Motor neuron (in vitro differentiated cells): Measurements from ENCODE around the gene VDR. TPM values are rescaled to one million over a fixed set of nuclear protein-coding genes. Genes with fewer than 3 reads are reported as not detected.
"Not testable (repeated sequence)": the region's sequence is repeated elsewhere in the genome, so short reads cannot be mapped to it uniquely, and the experiment has no call there.

Experiments
- ATAC-seq, 8 experiments: fragments of 200-7000 bp; cut with Tn5 transposase; replicated peaks in 6 of 8; 2 replicates each; pipeline ENCODE4 v1.8.0; 2021; ENCODE audit warnings: mild to moderate bottlenecking in 8 of 8, moderate library complexity in 8 of 8
- H3K27ac ChIP-seq, 2 donors: fragments of 250-450 bp; sonication (Bioruptor Pico); 2 replicates each; pipeline ENCODE4 v1.9.0; 2021; ENCODE audit warnings: antibody characterized with exemption in 2 of 2, mild to moderate bottlenecking in 2 of 2, moderate library complexity in 1 of 2
- H3K4me1 ChIP-seq, 2 donors: fragments of 250-450 bp; sonication (Bioruptor Pico); replicated peaks in 1 of 2; 2 replicates each; pipeline ENCODE4 v1.6.1; 2021; ENCODE audit warnings: antibody characterized with exemption in 2 of 2, mild to moderate bottlenecking in 2 of 2, moderate library complexity in 1 of 2
- H3K4me3 ChIP-seq, 5 donors: fragments of 250-450 bp; sonication (Bioruptor Pico); 2 replicates each; pipeline ENCODE4 v1.9.0; 2021; ENCODE audit warnings: antibody characterized with exemption in 5 of 5, mild to moderate bottlenecking in 5 of 5, moderate library complexity in 4 of 5
- WGBS, 10 experiments: fragments of 450-650 bp; shearing (Covaris generic); methylation state at CpG; one replicate each; pipeline ENCODE4 v1.0.0; 2022; 5-methylcytosine and 5-hydroxymethylcytosine counted together
- in situ Hi-C, 9 experiments: fragments of 400-800 bp; cut with MboI; loops; one replicate each; pipeline ENCODE4 v1.15.0; 2021; ENCODE audit warnings: low sequenced_read_pairs in 9 of 9, low pct_unique_long_range_greater_than_20kb in 2 of 9; ENCODE audit not compliant: unreplicated experiment in 9 of 9
- total RNA-seq, 8 experiments: library from RNA; unstranded; fragments of 300-600 nt; gene quantifications; 2 replicates each; pipeline versions ENCODE4 v1.2.3 to v1.2.4, GENCODE V29; 2022

The VDR gene
- total RNA-seq, 8 experiments from 2014 or later: 0.08 to 70.8 (median 0.87) TPM

DNA sequence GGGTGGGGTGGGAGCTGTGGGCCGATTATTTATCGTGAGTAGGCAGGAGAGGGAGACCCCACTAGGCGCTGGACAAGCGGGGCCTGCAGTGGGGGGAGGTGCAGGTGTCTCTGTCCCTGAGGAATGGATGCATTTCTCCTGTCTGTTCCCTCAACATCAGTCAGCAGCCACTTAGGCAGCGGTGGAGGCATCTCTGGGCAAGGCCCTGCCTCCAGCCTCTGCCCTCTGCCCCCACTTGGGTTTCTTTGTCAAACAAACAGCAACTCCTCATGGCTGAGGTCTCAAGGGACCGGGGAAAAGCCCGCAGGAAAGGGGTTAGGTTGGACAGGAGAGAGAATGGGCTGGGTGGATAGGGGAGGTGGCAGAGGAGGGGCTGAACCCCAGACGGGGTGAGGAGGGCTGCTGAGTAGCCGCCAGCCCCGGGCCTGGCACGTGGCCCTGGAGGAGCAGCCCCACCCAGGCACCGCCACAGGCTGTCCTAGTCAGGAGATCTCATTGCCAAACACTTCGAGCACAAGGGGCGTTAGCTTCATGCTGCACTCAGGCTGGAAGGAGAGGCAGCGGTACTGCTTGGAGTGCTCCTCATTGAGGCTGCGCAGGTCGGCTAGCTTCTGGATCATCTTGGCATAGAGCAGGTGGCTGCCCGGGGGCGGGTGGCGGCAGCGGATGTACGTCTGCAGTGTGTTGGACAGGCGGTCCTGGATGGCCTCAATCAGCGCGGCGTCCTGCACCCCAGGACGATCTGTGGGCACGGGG lies 60.4 kb downstream of the VDR start:
- H3K4me3 ChIP-seq: no peak overlapping the region
- ATAC-seq: peak in 6 of 8 experiments; percentile 17 to 97 (median 72)
- no peak overlapping the region for H3K27ac ChIP-seq
- peaks cover 9 to 11% of the 10 kb centered on the region in 2 donors for H3K4me1 ChIP-seq
- WGBS, 10 experiments: 65 to 72% methylated on average over 2 to 6 of the region's 28 CpGs; no CpG with 5 or more reads in 8 of the 10 experiments
- in situ Hi-C loops: loop anchor here in 2 of 9 experiments (25.0 kb wide), 1 partner anchor 132 kb away; the partner anchor contains the start of gene RPAP3 (in 2 of the 2)

DNA sequence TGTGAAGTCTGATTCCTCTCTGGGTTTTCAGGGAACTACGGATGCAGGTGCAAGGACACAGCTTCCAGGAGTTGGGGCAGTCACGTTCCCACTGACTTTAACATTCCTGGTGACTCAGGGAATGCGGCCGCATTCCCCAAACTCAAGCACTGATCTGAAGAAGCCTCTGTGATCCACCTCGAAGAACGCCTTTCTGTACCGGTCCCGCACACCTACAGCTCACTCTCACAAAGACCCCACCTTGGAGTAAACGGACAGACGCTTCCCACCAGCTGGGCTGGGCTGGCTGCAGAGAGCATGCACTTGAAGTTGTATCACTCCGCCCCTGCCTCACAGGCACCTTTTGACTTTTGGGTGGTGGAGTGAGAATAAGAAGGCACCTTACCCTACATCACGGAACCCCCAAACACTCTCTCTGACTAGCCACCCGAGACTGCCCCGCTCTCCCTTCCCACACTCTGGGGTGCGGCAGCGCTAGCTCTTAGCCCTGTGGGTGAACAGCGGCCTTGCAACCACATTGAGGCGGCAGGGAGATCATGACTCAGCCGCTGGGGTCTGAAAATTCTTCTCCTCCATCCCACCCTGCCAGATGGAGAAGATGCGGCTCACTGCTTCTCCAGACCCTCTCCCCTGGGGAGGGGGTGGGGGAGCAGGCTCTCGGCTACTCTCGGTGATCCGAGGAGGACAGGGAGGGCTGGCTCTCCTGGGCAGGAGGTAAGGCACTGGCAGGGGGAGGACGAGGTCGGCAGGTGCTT lies 61.4 kb downstream of the VDR start:
- in situ Hi-C loops: loop anchor here in 2 of 9 experiments (25.0 kb wide), 1 partner anchor 131 kb away; the partner anchor contains the start of gene RPAP3 (in 2 of the 2)
- Histone ChIP-seq H3K4me3 (no peak overlapping the region), H3K4me1 (peaks cover 4 to 8% of the 10 kb centered on the region in 2 donors), H3K27ac (no peak overlapping the region)
- 40 to 100% (median 85%) methylated on average over 1 to 6 of the region's 25 CpGs for WGBS, 10 experiments
- no peak for ATAC-seq

DNA sequence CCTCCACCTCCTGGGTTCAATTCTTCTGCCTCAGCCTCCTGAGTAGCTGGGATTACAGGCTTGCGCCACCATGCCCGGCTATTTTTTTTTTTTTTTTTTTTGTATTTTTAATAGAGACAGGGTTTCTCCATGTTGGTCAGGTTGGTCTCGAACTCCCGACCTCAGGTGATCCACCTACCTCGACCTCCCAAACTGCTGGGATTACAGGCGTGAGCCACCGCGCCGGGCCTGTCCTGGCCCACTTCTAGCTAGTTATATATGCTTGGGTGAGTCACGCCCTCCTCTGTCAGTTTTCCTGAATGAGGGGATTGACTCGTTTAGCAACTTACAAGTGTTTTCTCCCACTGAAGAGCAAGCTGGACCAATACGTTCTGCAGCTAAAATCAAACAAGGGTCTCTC lies 62.3 kb downstream of the VDR start:
- H3K4me1 ChIP-seq, H3K4me3 ChIP-seq, H3K27ac ChIP-seq, ATAC-seq: not testable (repeated sequence)
- in situ Hi-C loops: loop anchor here in 2 of 9 experiments (25.0 kb wide), 1 partner anchor 130 kb away; the partner anchor contains the start of gene RPAP3 (in 2 of the 2)
- 50 to 100% (median 84%) methylated on average over 1 to 8 of the region's 12 CpGs; no CpG with 5 or more reads in 4 of the 10 experiments for WGBS, 10 experiments

DNA sequence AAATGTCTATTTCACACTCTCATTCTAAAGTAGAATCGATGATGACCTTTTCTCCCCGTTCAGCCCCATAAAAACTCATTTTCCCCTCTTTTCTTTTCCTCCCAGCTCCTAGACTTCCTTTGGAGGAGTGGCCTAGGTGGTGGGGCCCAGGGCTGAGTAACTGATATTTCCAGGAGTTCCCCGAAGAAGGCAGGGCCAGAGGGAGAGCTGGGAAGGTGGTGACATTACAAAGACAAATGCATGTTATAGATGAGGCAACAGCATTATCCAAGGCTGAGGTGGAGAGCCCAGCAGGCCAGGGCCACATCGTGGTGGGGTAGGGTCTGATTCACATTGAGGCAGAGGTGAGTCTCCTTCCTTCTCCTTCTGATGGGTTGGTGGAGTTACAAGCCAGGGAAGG lies 62.9 kb downstream of the VDR start:
- ATAC-seq: peak in 2 of 8 experiments; percentile 8 to 23
- no peak overlapping the region for H3K4me3 ChIP-seq
- in situ Hi-C loops: loop anchor here in 2 of 9 experiments (25.0 kb wide), 1 partner anchor 130 kb away; the partner anchor contains the start of gene RPAP3 (in 2 of the 2)
- WGBS, 10 experiments: 33 to 86% (median 63%) methylated on average over 1 to 4 of the region's 4 CpGs; no CpG with 5 or more reads in 1 of the 10 experiments
- peaks cover 4 to 8% of the 10 kb centered on the region in 2 donors for H3K4me1 ChIP-seq
- no peak overlapping the region for H3K27ac ChIP-seq

DNA sequence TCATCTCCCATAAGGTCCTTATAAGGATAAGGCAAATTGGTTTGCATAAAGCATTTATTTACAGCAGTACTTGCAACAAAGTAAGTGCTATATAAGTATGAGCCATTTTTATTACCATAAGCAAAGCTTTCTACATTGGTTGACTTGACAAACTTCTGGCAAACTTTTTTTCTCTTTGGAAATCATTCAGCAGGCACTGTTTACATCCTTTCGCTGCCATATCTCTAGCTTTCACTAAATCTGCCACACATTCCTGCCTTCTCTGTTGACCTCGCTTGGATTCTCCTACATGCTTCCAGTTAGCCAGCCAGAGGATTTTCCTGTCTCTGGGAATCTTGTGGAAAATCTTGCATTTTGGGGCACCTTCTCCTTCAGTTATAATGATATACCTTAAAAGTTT lies 63.3 kb downstream of the VDR start:
- H3K4me3 ChIP-seq: no peak overlapping the region
- WGBS, 10 experiments: 57 to 100% (median 80%) methylated on average over 1 to 2 of the region's 2 CpGs; no CpG with 5 or more reads in 1 of the 10 experiments
- no peak overlapping the region for H3K27ac ChIP-seq
- no peak for ATAC-seq
- H3K4me1 ChIP-seq: peaks cover 4 to 8% of the 10 kb centered on the region in 2 donors
- in situ Hi-C loops: loop anchor here in 2 of 9 experiments (25.0 kb wide), 1 partner anchor 129 kb away; the partner anchor contains the start of gene RPAP3 (in 2 of the 2)

DNA sequence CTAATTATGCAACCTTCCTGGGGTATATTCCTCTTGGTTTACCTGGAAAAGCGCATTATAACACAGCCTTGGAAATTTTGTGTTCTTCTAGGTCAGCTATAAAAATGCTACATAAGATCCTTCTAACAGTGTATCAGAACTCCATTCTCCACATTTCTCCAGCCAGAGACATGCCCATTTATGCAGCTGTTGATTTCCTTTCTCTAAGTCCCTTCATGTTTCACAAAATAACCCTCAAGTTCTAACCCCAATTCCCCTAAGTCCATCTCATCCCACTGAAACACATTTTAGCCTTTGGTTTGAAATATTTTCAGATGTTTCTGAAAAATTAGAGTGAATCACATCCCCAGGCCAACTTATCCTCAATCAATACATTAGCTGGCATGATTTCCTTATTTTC lies 64.2 kb downstream of the VDR start:
- no peak for ATAC-seq
- peaks cover 4 to 8% of the 10 kb centered on the region in 2 donors for H3K4me1 ChIP-seq
- no peak overlapping the region for H3K27ac ChIP-seq
- WGBS, 10 experiments: 82 to 100% (median 88%) methylated on average over 1 of the region's 1 CpG; no CpG with 5 or more reads in 5 of the 10 experiments
- H3K4me3 ChIP-seq: no peak overlapping the region
- in situ Hi-C loops: loop anchor here in 2 of 9 experiments (25.0 kb wide), 1 partner anchor 128 kb away; the partner anchor contains the start of gene RPAP3 (in 2 of the 2)

DNA sequence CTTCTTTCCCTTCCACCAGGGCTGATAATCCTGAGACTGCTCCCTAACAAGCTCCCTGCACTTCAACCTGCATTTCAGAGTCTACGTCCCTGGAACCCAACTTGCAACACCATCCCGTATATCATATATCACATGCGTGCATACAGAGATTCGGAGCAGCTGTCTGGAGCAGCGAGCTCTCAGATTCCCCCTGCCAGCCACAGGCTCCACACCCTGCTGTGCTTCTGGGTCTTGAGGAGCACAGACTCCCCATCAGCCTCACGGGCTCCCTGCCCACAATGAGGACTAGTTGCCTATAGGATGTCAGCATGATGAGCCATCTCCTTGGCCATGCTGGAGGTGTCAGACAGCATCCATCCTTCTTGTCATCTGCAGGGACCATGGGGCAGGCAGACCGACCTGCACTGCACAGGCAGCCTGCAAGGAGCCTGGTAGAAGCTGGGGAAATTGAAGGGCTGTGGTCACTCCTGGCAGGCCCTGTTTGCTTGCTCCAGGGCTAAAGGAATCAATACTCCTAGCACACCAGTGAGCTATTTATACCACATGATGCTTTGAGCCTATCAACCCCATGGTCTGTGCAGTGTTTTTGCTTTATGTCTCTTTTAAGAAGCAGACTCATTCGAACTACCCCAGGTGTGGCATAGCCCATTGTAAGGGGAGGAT lies 65.4 kb downstream of the VDR start:
- 7 to 86% (median 65%) methylated on average over 1 to 7 of the region's 8 CpGs; no CpG with 5 or more reads in 3 of the 10 experiments for WGBS, 10 experiments
- Histone ChIP-seq H3K4me1 (peaks cover 1 to 5% of the 10 kb centered on the region in 2 donors), H3K4me3 (no peak overlapping the region), H3K27ac (peak overlapping the region in 1 of 2 donors; percentile 18)
- peak; percentile 7 to 81 (median 64) for ATAC-seq
- in situ Hi-C loops: loop anchor here in 2 of 9 experiments (25.0 kb wide), 1 partner anchor 127 kb away; the partner anchor contains the start of gene RPAP3 (in 2 of the 2)

DNA sequence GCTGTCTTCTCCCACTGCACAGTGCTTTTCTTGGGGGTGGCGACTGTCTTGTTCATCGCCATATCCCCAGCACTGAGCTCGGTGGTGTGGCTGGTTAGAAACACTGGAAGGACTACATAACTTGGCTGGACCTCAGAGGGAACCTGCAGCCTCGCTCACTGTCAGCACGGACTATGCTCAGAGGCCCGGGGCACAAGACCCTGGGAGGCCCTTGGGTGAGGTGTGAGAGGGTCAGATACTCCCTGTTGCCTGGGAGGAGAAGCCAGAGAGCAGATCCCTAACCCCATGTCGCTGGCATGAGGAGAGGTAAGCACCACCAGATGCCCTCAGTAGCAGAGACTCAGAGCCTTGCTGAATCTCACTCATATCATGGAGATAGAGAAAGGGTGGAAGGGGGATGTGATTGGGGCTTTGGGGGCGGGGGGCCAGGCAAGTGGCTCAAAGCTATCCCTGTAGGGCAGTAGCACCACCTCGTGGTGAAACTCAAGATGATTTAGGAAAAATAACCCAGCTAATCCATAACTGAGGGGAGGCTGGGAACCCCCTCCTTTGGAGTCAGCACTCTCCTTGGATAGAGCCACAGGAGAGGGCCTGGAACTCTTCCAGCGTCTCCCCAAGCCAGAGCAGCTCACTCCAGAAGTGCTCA lies 66.4 kb downstream of the VDR start:
- peak; percentile 14 to 60 (median 28) for ATAC-seq
- Histone ChIP-seq H3K27ac (no peak overlapping the region), H3K4me1 (peaks cover 0 to 4% of the 10 kb centered on the region in 2 donors), H3K4me3 (no peak overlapping the region)
- 0 to 100% (median 60%) methylated on average over 2 to 3 of the region's 10 CpGs; no CpG with 5 or more reads in 4 of the 10 experiments for WGBS, 10 experiments
- in situ Hi-C loops: loop anchor here in 2 of 9 experiments (25.0 kb wide), 1 partner anchor 126 kb away; the partner anchor contains the start of gene RPAP3 (in 2 of the 2)

DNA sequence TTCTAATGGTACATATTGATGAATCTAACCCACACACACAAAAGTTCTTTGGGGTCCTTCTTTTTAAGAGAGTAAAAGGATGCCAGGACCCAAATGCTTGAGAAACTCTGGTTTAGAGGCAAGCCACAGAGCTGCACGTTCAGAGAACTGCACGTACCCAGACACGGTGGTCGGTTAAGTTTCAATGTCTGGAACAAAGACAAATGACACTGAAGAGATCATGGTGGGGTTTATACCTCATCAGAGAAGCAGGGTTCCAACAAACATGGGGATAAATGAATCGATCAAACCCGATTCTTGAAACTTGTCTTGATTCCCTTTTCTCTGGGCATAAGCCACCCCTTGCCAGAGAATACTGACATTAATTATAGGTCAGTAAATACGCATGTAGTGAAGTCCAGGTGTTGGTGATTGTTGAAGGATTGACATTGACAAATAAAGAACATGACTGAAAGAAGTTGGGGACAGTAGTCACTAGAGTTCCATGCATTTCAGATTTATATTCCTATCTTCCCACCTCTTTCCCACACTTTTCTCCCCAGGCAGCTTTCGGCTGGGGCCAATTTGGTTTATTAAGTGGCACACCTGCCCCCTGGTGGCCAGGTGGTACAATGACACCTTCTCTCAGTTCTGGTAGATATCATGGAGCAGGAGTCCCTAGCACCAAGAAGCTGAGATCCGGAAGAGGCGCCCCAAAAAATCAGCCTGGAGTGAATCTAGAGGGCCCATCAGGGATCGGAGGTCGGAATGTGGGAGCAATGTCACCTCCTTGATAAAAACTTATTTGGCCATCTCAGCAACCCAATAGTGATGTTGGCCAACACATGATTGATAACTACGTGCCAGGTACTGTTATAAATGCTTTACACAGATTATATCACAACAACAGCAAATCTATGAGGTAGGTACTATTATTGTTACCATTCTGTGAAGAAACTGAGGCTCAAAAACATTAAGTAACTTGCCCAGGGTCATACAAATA lies 67.3 kb downstream of the VDR start:
- peak in 7 of 8 experiments; percentile 19 to 66 (median 52) for ATAC-seq
- H3K4me1 ChIP-seq: peaks cover 0 to 4% of the 10 kb centered on the region in 2 donors
- H3K27ac ChIP-seq: no peak overlapping the region
- no peak overlapping the region for H3K4me3 ChIP-seq
- 44 to 100% (median 59%) methylated on average over 2 to 12 of the region's 13 CpGs; no CpG with 5 or more reads in 1 of the 10 experiments for whole genome bisulfite sequencing, 10 experiments
- in situ Hi-C loops: loop anchor here in 2 of 9 experiments (25.0 kb wide), 1 partner anchor 125 kb away; the partner anchor contains the start of gene RPAP3 (in 2 of the 2)

DNA sequence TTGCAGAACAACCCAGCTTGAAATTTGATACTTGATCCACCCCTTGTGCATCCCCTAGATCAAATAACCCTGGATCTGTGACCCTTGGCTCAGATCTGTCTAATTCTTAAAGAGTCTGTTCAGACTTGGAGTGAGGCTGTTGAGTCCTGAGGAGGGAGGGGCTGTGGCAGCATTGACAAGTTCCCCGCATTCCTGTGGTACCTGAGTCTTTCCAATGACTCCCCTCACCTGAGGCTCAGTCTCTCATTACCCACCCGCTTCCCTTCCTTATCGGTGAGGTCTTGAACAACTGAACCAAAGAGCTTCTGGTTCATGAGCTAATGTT lies 69.0 kb downstream of the VDR start:
- WGBS, 10 experiments: 80 to 100% (median 89%) methylated on average over 1 to 3 of the region's 3 CpGs; no CpG with 5 or more reads in 2 of the 10 experiments
- H3K27ac ChIP-seq: no peak overlapping the region

More for the DNA sequence above, 69.0 kb downstream of the VDR start:
- H3K4me3 ChIP-seq: no peak overlapping the region
- in situ Hi-C loops: loop anchor here in 2 of 9 experiments (25.0 kb wide), 1 partner anchor 123 kb away; the partner anchor contains the start of gene RPAP3 (in 2 of the 2)
- ATAC-seq: no peak
- H3K4me1 ChIP-seq: peaks cover 0 to 4% of the 10 kb centered on the region in 2 donors
